ENCODE data around the gene FYCO1. TPM values are rescaled to one million over a fixed set of nuclear protein-coding genes. Genes with fewer than 3 reads are reported as not detected.
A peak's percentile ranks its signal among the peaks of the same experiment; 100 is the strongest.

Gene FYCO1
- total and polyA plus RNA-seq, 2 of the 13 experiments (the other 11 are each of a cell fraction or from before 2014, with no cell fraction given): 2.7 to 4.2 TPM

GRCh38 chr3:45976191-45977091 lies 19.2 kb downstream of the FYCO1 start:
- H4K20me1 ChIP-seq (ENCODE audit: insufficient read depth, low read length): no peaks in the 10 kb centered on the region
- no TSS peak for BruUV-seq (replicated peaks)
- 97% methylated on average over 6 of the region's 6 CpGs for WGBS (ENCODE audit: low lambda C conversion rate)
- no peak overlapping the region for H3K27ac ChIP-seq (ENCODE audit: extremely low read length, insufficient read depth, low read length)
- TF ChIP-seq MAFK (conservative IDR thresholded peaks at IDR 0.05 in 1 of 2, IDR thresholded peaks at IDR 0.05 in 1 of 2; ENCODE audit: low read length in 2 of 2): peak in 1 of 2 experiments; percentile 22; a peak in 1 of 4 replicates
- no peak for TF ChIP-seq MLLT10 (CRISPR knock-in tag; IDR thresholded peaks at IDR 0.05)
- TF ChIP-seq ZNF207 (IDR thresholded peaks at IDR 0.05; ENCODE audit: borderline replicate concordance): no peak
- no peak for DNase-seq (ENCODE audit: low spot score)
- no peak overlapping the region for H3K9ac ChIP-seq (ENCODE audit: insufficient read depth, low read depth, low read length)
- intact Hi-C loops (cut with micrococcal nuclease; ENCODE audit: unreplicated experiment): no loop called here
- H3K4me3 ChIP-seq (replicated peaks in 1 of 3; ENCODE audit: insufficient read depth in 1 of 3, low read depth in 2 of 3, low read length in 3 of 3): no peak overlapping the region
- POLR2A ChIA-PET: no interaction called here
- in situ Hi-C loops (cut with HindIII; ENCODE audit: extremely low pct_ligation_motif_present, low pct_unique_long_range_greater_than_20kb): no loop called here
- H3K4me2 ChIP-seq (ENCODE audit: low read depth, low read length): no peak overlapping the region
- H3K36me3 ChIP-seq (replicated peaks in 1 of 2; ENCODE audit: control insufficient read depth in 1 of 2, insufficient read depth in 2 of 2, low read length in 2 of 2): peaks cover 9 to 71% of the 10 kb centered on the region in 2 experiments
- FAIRE-seq: no peak
- no peak for ATAC-seq
- H3K4me1 ChIP-seq (ENCODE audit: insufficient read depth, low read length): no peaks in the 10 kb centered on the region
- H3K79me2 ChIP-seq (ENCODE audit: insufficient read depth, low read length): no peaks in the 10 kb centered on the region
- CTCF ChIA-PET (ENCODE audit: low intra/inter-chr PET ratio, low total read pairs): no interaction called here
- no peak overlapping the region for H2AFZ ChIP-seq (ENCODE audit: low read length)
- no peaks in the 10 kb centered on the region for H3K27me3 ChIP-seq (ENCODE audit: control insufficient read depth in 1 of 2, insufficient read depth in 2 of 2, low read length in 2 of 2)
- H3K9me3 ChIP-seq (ENCODE audit: low read length): no peaks in the 10 kb centered on the region

- Histone ChIP-seq H2AFZ (ENCODE audit: low read length) (no peak overlapping the region), H3K27ac (ENCODE audit: extremely low read length, insufficient read depth, low read length) (no peak overlapping the region), H3K9ac (ENCODE audit: insufficient read depth, low read depth, low read length) (no peak overlapping the region), H3K4me3 (replicated peaks in 1 of 3; ENCODE audit: insufficient read depth in 1 of 3, low read depth in 2 of 3, low read length in 3 of 3) (no peak overlapping the region), H3K9me3 (ENCODE audit: low read length) (no peaks in the 10 kb centered on the region), H3K4me2 (ENCODE audit: low read depth, low read length) (no peak overlapping the region), H4K20me1 (ENCODE audit: insufficient read depth, low read length) (no peaks in the 10 kb centered on the region), H3K27me3 (ENCODE audit: control insufficient read depth in 1 of 2, insufficient read depth in 2 of 2, low read length in 2 of 2) (no peaks in the 10 kb centered on the region), H3K36me3 (replicated peaks in 1 of 2; ENCODE audit: control insufficient read depth in 1 of 2, insufficient read depth in 2 of 2, low read length in 2 of 2) (peaks cover 7 to 63% of the 10 kb centered on the region in 2 experiments), H3K4me1 (ENCODE audit: insufficient read depth, low read length) (no peaks in the 10 kb centered on the region), H3K79me2 (ENCODE audit: insufficient read depth, low read length) (no peaks in the 10 kb centered on the region)
- no peak for FAIRE-seq
- 94% methylated on average over 5 of the region's 5 CpGs for WGBS (ENCODE audit: low lambda C conversion rate)
- in situ Hi-C loops (cut with HindIII; ENCODE audit: extremely low pct_ligation_motif_present, low pct_unique_long_range_greater_than_20kb) (no loop called here), intact Hi-C loops (cut with micrococcal nuclease; ENCODE audit: unreplicated experiment) (no loop called here)
- ATAC-seq: no peak
- TF ChIP-seq ZFP62 (CRISPR knock-in tag; IDR thresholded peaks at IDR 0.05) (no peak), ZNF547 (CRISPR knock-in tag; IDR thresholded peaks at IDR 0.05) (no peak), ZSCAN12 (CRISPR knock-in tag; IDR thresholded peaks at IDR 0.05) (no peak), ZNF576 (CRISPR knock-in tag; IDR thresholded peaks at IDR 0.05) (no peak), NKX3-1 (CRISPR knock-in tag; IDR thresholded peaks at IDR 0.05) (no peak), ZIK1 (CRISPR knock-in tag; IDR thresholded peaks at IDR 0.05; ENCODE audit: borderline replicate concordance, low read depth) (no peak)
- no TSS peak for BruUV-seq (replicated peaks)
- POLR2A ChIA-PET: no interaction called here
- CTCF ChIA-PET (ENCODE audit: low intra/inter-chr PET ratio, low total read pairs): no interaction called here
- DNase-seq (ENCODE audit: low spot score): no peak
These were observed 19.9 kb downstream of the FYCO1 start for GRCh38 chr3:45975686-45976085.

Measured in HepG2 (cell line).